ENCODE results near the gene PIGU.
"Not testable (repeated sequence)": the region's sequence is repeated elsewhere in the genome, so short reads cannot be mapped to it uniquely, and the experiment has no call there.

PIGU gene

GRCh38 chr20:34531608-34532265, 145.2 kb downstream of the PIGU start:
- DNase-seq: no peak

GRCh38 chr20:34530342-34530741, 146.6 kb downstream of the PIGU start:
- DNase-seq: no peak

- no peak for DNase-seq
These were observed 147.2 kb downstream of the PIGU start for GRCh38 chr20:34529742-34530141.

DNA sequence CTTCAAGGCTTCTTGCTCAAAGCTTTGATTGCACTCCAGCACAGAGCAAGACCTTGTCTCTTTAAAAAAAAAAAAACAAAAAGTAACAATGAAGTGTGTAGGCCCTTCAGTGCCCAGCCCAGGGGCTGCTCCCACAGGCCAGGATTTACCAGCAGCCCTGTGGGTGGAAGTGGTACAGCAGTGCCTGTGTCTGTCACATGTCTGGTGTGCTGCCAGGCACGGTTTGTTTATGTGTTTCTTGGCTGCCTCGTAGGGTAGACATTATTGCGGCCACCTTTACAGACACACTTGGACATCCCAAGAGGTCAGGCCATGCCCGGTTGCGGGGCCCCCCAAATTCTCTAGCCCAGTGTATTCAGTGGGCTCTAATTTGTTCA, 148.0 kb downstream of the PIGU start:
- DNase-seq: no peak

- DNase-seq: no peak
These were observed 149.9 kb downstream of the PIGU start for GRCh38 chr20:34527016-34527415.

- DNase-seq: no peak
These were observed 150.4 kb downstream of the PIGU start for GRCh38 chr20:34526466-34526865.

DNA sequence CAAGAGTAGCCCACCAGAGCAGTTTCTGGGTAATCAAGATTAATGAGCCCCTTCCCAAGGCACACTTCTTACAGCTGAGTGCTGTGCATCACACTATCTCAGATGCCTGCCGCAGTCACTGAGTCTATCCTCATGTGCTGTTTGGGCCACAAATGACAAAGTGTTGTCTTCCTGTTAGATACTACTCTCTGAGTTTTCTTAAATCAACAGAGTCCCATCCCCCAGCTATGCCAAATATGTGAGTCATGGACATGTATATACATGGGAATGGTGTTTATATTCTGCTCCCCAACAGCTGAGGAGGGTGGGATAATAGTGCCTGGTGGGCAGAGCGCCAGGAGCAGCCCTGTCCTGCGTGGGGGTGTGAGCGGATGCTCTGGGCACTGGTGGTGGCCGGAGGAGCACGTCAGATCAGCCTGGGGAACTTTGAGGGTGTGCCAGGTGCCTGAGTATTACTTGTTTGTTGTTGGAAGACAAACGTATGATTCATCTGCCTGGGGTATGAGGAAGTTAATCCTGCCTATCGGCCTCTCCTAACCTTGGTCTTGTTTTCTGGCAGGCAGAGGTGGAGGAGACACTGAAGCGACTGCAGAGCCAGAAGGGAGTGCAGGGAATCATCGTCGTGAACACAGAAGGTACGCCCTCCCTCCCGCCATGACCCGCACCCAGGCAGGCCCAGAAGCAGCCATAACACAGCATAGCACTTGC, 151.0 kb downstream of the PIGU start:
- DNase-seq: no peak

GRCh38 chr20:34525342-34525708, 151.6 kb downstream of the PIGU start:
- DNase-seq: no peak

DNA sequence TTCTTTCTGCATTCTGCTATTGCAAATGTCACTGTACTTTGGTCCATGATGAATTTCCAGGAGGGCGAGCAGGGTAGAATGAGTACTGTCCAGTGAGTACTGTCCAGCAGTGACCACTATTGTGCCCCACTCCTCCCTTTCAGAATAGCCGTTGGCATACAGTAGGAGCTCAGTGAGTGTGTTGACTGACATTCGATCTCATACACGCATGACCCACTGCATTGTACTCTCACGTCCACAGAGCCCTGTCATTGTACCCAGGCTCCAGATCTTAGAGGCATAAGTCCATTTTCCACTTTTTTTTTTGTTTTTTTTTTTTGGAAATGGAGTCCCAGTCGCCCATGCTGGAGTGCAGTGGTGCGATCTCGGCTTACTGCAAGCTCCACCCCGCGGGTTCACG, 152.5 kb downstream of the PIGU start:
- DNase-seq: no peak

DNA sequence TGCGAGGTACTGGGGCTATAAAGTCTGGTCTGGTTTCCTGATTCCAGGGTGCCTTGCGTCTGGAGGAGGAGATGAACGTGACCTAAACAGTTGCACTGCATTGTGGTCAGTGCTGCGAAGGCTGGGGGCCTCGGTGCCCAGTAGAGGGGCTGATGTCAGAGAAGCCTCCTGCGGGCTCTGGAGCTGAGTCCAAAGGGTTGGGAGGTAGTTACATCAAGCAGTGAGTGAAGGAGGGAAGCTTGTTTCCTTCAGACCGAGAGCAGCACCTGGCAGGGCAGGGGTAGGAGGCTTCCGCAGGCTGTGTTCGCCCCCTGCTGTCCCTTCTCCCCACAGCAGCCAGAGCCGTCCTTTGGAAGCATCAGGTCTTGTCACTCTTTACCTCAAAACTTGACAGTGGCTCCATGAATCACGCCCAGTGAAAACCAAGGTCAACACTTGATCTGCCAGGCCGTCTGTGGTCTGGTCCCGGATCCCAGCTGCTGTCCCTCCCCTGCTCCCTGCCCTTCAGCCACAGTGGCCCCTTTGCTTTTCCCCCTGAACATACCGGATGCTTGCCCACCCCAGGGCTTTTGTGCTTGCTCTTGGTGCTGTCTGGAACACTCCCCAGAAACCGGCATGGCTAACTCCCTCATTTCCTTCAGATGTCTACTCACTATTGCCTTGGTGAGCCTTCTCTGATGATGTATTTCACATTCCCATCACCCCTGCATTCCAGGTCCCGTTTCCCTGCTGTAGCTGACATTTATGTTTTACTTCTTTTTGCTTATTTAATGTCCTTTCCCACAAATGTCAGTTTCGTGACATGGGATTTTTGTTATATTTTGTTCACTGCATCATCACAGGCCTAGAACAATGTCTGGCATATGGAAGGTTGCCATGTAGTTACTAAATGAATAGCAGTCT, 153.7 kb downstream of the PIGU start:
- DNase-seq: no peak

- DNase-seq: not testable (repeated sequence)
These were observed 157.1 kb downstream of the PIGU start for GRCh38 chr20:34519841-34520240.

- DNase-seq: not testable (repeated sequence)
These were observed 158.0 kb downstream of the PIGU start for GRCh38 chr20:34518863-34519262.

DNA sequence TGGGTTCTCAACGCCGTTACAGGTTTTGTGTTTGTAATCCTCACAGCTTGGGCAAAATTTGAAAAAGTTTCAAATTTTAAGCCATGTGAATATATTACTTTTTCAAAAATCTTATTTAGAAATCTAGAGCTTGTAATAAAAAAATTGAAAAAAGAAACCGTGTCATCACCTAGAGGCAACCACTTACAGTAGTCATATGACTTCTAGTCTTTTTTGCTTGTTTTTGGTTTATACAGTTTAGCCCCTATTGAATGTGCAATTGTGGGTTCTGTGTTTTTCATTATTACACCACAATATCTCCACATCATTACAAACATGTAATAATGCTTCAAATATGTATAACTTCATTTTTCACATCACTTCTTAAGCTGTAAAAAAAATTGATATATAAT, 159.8 kb downstream of the PIGU start:
- no peak for DNase-seq

GRCh38 chr20:34516247-34517113, 160.4 kb downstream of the PIGU start, which contains the start of gene DYNLRB1:
DYNLRB1 (plus strand) TSS chr20:34516422; CDS start chr20:34516459, 37 bp downstream.
- peak; percentile 83 to 84 for DNase-seq

DNA sequence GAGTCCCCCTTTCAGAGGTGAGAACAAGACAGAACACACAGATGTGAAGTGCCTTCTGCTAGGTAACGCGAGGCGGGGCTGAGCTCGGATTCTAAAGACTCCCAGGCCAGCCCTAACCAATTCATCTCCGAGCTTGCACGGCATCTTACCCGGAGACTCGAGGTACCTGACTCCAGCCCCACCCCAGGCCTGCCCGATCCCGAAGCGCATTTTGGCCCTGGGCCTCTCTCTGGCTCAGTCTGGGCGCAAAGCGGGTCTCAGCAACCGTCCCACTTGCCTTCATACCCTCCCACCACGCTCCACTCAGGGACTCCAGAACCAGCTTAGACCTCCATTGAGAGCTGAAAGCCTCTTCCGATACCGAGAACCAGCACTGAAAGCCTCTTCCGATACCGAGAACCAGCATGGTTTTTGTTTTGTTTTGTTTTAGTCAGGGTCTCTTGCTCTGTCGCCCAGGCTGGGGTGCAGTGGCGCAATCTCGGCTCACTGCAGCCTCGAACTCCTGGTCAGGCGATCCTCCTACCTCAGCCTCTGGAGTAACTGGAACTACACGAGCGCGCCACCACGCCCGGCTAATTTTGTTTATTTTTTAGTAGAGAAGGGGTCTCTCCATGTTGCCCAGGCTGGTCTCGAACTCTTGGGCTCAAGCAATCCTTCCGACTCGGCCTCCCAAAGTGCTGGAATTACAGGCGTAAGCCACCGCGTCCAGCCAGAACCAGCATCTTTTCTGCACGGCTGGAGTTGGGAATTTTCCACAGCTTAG, 161.2 kb downstream of the PIGU start:
- peak in 1 of 2 experiments; percentile 59 for DNase-seq

DNA sequence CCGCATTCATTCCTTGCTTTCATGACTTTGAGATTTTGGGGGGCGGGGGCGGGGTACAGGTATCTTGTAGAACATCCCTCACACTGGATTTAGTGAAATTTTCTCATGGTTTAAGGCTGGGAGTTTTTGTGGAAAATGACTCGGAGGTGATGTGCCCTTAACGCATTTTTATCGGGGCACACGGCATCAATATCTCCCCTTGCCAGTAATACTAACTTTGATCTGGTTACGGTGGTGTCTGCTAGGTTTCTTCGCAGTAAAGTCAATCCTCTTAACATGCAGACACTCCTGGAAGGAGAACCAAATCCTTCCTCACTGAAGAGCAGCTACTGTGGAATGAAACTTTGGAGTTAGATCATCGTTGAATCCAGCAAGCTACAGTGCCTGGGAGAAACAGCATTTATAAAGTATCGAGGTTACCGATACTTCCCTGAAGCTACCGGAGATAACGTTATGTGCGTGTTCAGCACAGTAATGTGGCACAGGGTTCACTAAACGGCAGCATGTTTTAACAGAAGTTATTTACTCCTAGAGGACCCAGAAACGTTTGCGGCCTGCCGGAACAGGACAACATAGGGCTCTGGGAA, 161.9 kb downstream of the PIGU start:
- no peak for DNase-seq

GRCh38 chr20:34514034-34514433, 162.9 kb downstream of the PIGU start:
- not testable (repeated sequence) for DNase-seq

- DNase-seq: no peak
These were observed 163.9 kb downstream of the PIGU start for GRCh38 chr20:34512955-34513419.

DNA sequence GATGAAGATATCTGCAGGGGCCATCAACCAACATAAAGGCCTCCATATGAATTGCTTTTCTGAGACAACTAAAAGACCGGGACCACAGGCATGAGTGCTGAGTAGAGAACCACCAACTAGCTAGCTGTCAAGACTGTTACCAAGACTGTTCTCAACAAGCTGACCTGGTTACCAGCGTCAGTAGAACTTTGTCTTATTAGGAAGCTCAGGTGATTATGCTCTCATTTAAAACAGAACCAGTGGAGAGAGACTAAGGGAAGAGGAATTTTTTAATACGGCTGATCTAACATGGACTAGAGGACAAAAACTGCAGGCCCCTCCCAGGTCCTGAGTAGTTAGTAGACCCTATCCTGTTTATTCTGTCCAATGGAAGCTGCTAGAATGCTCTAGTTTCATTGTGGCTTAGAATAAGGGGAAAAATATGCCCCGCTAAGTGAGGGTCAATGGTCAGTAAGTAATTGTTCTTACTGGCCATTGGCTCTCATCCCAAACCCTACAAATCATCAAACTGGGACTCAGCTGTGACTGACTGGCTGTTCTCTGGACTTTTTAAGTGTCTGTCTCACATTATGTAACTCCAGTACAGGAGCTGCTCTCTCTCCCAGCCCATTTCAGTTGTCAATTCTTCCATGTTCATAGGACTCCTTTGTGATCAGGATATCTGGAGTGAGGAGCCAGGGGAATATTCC, 164.5 kb downstream of the PIGU start:
- no peak for DNase-seq

- DNase-seq: no peak
These were observed 165.0 kb downstream of the PIGU start for GRCh38 chr20:34511891-34512265.

DNA sequence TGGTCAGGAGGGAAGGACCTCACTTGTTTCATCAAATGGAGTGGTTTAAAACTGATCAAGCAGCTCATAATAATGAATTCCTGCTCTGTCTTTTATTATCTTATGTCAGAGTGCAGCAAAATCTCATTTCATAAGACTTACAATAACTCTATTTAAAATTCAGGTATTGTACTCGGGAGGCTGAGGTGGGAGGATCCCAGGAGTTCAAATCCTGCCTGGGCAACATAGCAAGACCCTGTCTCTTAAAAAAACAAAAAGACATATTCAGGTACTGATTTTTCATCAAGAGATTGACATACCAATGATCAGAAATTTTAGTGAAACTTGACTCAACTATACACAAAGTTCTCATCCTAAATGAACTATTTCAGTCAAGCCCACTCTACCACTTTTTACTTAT, 166.3 kb downstream of the PIGU start:
- no peak for DNase-seq
